ENCODE results near the gene CABP1. TPM values are rescaled to one million over a fixed set of nuclear protein-coding genes. Genes with fewer than 3 reads are reported as not detected.

The CABP1 gene
- total and polyA plus RNA-seq, 4 donors: 0.05 to 0.12 (median 0.08) TPM; not detected in 1

DNA sequence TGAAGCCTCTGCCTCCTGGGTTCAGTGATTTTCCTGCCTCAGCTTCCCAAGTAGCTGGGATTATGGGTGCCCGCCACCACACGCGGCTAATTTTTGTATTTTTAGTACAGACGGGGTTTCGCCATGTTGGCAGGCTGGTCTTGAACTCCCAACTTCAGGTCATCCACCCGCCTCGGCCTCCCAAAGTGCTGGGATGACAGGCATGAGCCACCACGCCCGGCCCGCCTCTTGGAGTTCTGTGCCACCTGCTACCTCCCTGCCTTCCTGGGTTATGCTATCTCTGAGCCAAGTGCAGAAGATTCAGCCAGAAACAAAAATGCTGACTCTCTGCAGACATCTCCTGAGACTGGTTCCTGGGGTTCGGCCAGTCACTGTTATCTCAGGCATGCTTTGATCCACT, 13.2 kb downstream of the CABP1 start:
- TF ChIP-seq, protein P1, sequence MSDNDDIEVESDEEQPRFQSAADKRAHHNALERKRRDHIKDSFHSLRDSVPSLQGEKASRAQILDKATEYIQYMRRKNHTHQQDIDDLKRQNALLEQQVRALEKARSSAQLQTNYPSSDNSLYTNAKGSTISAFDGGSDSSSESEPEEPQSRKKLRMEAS (IDR thresholded peaks at IDR 0.05): no peak
- no peak for TF ChIP-seq GABPA (IDR thresholded peaks at IDR 0.05 in 1 of 2, conservative IDR thresholded peaks at IDR 0.05 in 1 of 2)
- TF ChIP-seq TAF1 (conservative IDR thresholded peaks at IDR 0.05): no peak
- no peak for TF ChIP-seq RAD21 (IDR thresholded peaks at IDR 0.05)
- no peak for TF ChIP-seq FOXA2 (IDR thresholded peaks at IDR 0.05)
- no peak for TF ChIP-seq NR2F2 (IDR thresholded peaks at IDR 0.05)
- TF ChIP-seq JUND (IDR thresholded peaks at IDR 0.05): no peak
- TF ChIP-seq YY1 (IDR thresholded peaks at IDR 0.05): no peak
- Histone ChIP-seq H3K4me1 (ENCODE audit: control insufficient read depth in 4 of 4, insufficient read depth in 4 of 4, low read length in 3 of 4) (peaks cover 0 to 3% (median 1%) of the 10 kb centered on the region in 4 donors), H3K9me3 (ENCODE audit: control insufficient read depth in 4 of 4, low read length in 3 of 4) (no peaks in the 10 kb centered on the region), H3K4me3 (ENCODE audit: low read depth in 1 of 3, low read length in 3 of 3) (no peak overlapping the region), H3K36me3 (ENCODE audit: control insufficient read depth in 4 of 4, insufficient read depth in 3 of 4, low read depth in 1 of 4, low read length in 3 of 4) (no peaks in the 10 kb centered on the region), H3K27ac (ENCODE audit: low read depth in 1 of 2, low read length in 2 of 2) (no peak overlapping the region), H3K9ac (ENCODE audit: low read depth in 1 of 2, low read length in 2 of 2) (no peak overlapping the region), H3K27me3 (ENCODE audit: control insufficient read depth in 4 of 4, insufficient read depth in 4 of 4, low read length in 3 of 4) (no peaks in the 10 kb centered on the region)
- WGBS: 91% methylated on average over 11 of the region's 11 CpGs
- no peak for DNase-seq (ENCODE audit: low spot score)

DNA sequence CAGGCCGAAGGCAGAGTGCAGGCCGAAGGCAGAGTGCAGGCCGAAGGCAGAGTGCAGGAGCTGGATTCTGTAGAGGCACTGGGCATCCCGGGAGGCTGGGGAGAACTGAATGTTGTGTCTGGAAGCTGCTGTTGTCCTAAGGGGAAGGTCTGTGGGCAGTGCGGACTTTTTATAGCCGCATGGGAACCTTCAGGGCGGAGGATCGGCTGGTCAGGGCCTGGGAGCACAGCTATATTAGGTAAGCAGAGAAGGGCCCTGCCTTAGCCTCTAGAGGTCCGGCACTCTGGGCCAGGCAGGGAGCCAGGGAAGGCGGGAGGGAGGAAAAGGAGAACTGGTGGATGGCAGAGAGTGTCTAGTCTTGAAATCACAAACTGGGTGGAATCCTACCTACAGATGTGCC, 14.2 kb downstream of the CABP1 start:
- H3K4me3 ChIP-seq (ENCODE audit: low read depth in 1 of 3, low read length in 3 of 3): no peak overlapping the region
- no peaks in the 10 kb centered on the region for H3K36me3 ChIP-seq (ENCODE audit: control insufficient read depth in 4 of 4, insufficient read depth in 3 of 4, low read depth in 1 of 4, low read length in 3 of 4)
- WGBS: 86% methylated on average over 10 of the region's 10 CpGs
- H3K9me3 ChIP-seq (ENCODE audit: control insufficient read depth in 4 of 4, low read length in 3 of 4): no peaks in the 10 kb centered on the region
- no peaks in the 10 kb centered on the region for H3K4me1 ChIP-seq (ENCODE audit: control insufficient read depth in 4 of 4, insufficient read depth in 4 of 4, low read length in 3 of 4)
- H3K27me3 ChIP-seq (ENCODE audit: control insufficient read depth in 4 of 4, insufficient read depth in 4 of 4, low read length in 3 of 4): no peaks in the 10 kb centered on the region
- no peak overlapping the region for H3K9ac ChIP-seq (ENCODE audit: low read depth in 1 of 2, low read length in 2 of 2)
- TF ChIP-seq, protein P2, sequence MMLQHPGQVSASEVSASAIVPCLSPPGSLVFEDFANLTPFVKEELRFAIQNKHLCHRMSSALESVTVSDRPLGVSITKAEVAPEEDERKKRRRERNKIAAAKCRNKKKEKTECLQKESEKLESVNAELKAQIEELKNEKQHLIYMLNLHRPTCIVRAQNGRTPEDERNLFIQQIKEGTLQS (IDR thresholded peaks at IDR 0.05): no peak
- DNase-seq (ENCODE audit: low spot score): no peak
- no peak overlapping the region for H3K27ac ChIP-seq (ENCODE audit: low read depth in 1 of 2, low read length in 2 of 2)

DNA sequence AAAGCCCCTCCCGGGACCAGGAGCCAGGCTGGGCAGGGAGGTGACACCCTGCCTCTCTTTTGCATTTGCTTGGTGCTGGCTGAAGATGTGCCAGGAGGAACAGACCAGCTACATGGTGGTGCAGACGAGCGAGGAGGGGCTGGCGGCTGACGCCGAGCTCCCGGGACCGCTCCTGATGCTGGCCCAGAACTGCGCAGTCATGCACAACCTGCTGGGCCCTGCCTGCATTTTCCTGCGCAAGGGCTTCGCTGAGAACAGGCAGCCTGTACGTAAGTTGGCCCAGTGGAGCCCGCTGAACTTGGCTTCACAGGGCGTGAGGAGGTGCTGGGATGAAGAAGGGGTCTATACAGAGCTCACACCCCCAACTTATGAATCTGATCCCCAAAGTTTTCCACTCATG, 15.6 kb downstream of the CABP1 start:
- TF ChIP-seq RXRA (IDR thresholded peaks at IDR 0.05): no peak
- no peak for TF ChIP-seq HNF4G (IDR thresholded peaks at IDR 0.05)
- no peak for TF ChIP-seq HNF4A (conservative IDR thresholded peaks at IDR 0.05)
- TF ChIP-seq YY1 (IDR thresholded peaks at IDR 0.05): no peak
- TF ChIP-seq, protein P3, sequence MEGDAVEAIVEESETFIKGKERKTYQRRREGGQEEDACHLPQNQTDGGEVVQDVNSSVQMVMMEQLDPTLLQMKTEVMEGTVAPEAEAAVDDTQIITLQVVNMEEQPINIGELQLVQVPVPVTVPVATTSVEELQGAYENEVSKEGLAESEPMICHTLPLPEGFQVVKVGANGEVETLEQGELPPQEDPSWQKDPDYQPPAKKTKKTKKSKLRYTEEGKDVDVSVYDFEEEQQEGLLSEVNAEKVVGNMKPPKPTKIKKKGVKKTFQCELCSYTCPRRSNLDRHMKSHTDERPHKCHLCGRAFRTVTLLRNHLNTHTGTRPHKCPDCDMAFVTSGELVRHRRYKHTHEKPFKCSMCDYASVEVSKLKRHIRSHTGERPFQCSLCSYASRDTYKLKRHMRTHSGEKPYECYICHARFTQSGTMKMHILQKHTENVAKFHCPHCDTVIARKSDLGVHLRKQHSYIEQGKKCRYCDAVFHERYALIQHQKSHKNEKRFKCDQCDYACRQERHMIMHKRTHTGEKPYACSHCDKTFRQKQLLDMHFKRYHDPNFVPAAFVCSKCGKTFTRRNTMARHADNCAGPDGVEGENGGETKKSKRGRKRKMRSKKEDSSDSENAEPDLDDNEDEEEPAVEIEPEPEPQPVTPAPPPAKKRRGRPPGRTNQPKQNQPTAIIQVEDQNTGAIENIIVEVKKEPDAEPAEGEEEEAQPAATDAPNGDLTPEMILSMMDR (IDR thresholded peaks at IDR 0.05; ENCODE audit: low read depth, low read length, missing input control): no peak
- no peak for TF ChIP-seq TAF1 (conservative IDR thresholded peaks at IDR 0.05)
- Histone ChIP-seq H3K27me3 (ENCODE audit: control insufficient read depth in 4 of 4, insufficient read depth in 4 of 4, low read length in 3 of 4) (no peaks in the 10 kb centered on the region), H3K4me1 (ENCODE audit: control insufficient read depth in 4 of 4, insufficient read depth in 4 of 4, low read length in 3 of 4) (no peaks in the 10 kb centered on the region), H3K36me3 (ENCODE audit: control insufficient read depth in 4 of 4, insufficient read depth in 3 of 4, low read depth in 1 of 4, low read length in 3 of 4) (no peaks in the 10 kb centered on the region), H3K27ac (ENCODE audit: low read depth in 1 of 2, low read length in 2 of 2) (no peak overlapping the region), H3K4me3 (ENCODE audit: low read depth in 1 of 3, low read length in 3 of 3) (no peak overlapping the region), H3K9me3 (ENCODE audit: control insufficient read depth in 4 of 4, low read length in 3 of 4) (no peaks in the 10 kb centered on the region), H3K9ac (ENCODE audit: low read depth in 1 of 2, low read length in 2 of 2) (no peak overlapping the region)
- WGBS: 93% methylated on average over 14 of the region's 14 CpGs
- no peak for DNase-seq (ENCODE audit: low spot score)
